ENCODE data around the gene LPIN1. TPM values are rescaled to one million over a fixed set of nuclear protein-coding genes. Genes with fewer than 3 reads are reported as not detected.

LPIN1 gene
- total and polyA plus RNA-seq, 2 of the 8 experiments (the other 6 are each of a cell fraction or from before 2014, with no cell fraction given) = 4.3 to 9.8 TPM

DNA sequence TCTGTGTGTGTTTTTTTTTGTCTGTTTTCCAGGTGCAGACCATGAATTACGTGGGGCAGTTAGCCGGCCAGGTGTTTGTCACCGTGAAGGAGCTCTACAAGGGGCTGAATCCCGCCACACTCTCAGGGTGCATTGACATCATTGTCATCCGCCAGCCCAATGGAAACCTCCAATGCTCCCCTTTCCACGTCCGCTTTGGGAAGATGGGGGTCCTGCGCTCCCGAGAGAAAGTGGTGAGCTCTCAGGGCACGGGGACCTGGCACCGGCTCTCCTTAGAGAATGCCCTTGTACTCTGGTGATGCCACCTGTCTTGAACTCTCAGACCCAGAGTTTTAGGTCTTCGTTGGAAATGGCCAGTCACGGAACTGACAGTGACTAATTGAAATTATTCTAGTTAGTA is 19.1 kb downstream of the LPIN1 start:
- Histone ChIP-seq H3K56ac (replicated peaks; ENCODE audit: insufficient read length, low read depth, low read length) (no peak overlapping the region), H2BK12ac (ENCODE audit: low read depth, low read length) (no peak overlapping the region), H4K91ac (replicated peaks; ENCODE audit: insufficient read length, low read length) (no peak overlapping the region), H3K23ac (ENCODE audit: insufficient read length) (no peak overlapping the region), H2BK20ac (ENCODE audit: low read length) (no peak overlapping the region), H4K20me1 (replicated peaks in 1 of 2; ENCODE audit: control insufficient read depth in 1 of 2, insufficient read depth in 2 of 2, low read length in 2 of 2) (peaks cover 0 to 2% of the 10 kb centered on the region in 2 experiments), H4K8ac (ENCODE audit: extremely low read depth, insufficient read depth, low read length) (no peak overlapping the region), H2BK5ac (ENCODE audit: low read depth, low read length) (no peak overlapping the region), H3K9ac (replicated peaks in 1 of 4; ENCODE audit: extremely low read depth in 1 of 4, low read depth in 3 of 4, low read length in 3 of 4) (no peak overlapping the region), H3K4me3 (ENCODE audit: extremely low read depth in 1 of 4, insufficient read depth in 2 of 4, low read depth in 3 of 4, low read length in 4 of 4) (no peak overlapping the region), H3K4me1 (replicated peaks in 1 of 4; ENCODE audit: control insufficient read depth in 3 of 4, insufficient read depth in 4 of 4, low read length in 3 of 4) (no peaks in the 10 kb centered on the region), H2AFZ (ENCODE audit: low read length) (no peak overlapping the region), H3K79me2 (ENCODE audit: control insufficient read depth in 1 of 2, insufficient read depth in 2 of 2, low read length in 2 of 2) (no peaks in the 10 kb centered on the region), H2BK120ac (replicated peaks; ENCODE audit: low read depth, low read length) (no peak overlapping the region), H2AK5ac (ENCODE audit: low read depth, low read length) (no peak overlapping the region), H4K5ac (ENCODE audit: insufficient read length, low read depth, low read length) (no peak overlapping the region), H3K4ac (replicated peaks; ENCODE audit: insufficient read length, low read depth, low read length) (no peak overlapping the region), H2BK15ac (ENCODE audit: low read length) (no peak overlapping the region), H3K23me2 (ENCODE audit: low read depth, low read length) (no peaks in the 10 kb centered on the region), H3K4me2 (ENCODE audit: insufficient read depth in 1 of 2, low read depth in 2 of 2, low read length in 2 of 2) (no peak overlapping the region), H3K79me1 (ENCODE audit: low read depth, low read length) (no peaks in the 10 kb centered on the region; the same call in 1 of the 2 replicates), H3K18ac (ENCODE audit: extremely low read depth, low read length) (no peak overlapping the region), H3K27me3 (replicated peaks in 1 of 4; ENCODE audit: control insufficient read depth in 3 of 4, extremely low read depth in 1 of 4, insufficient read depth in 3 of 4, low read length in 3 of 4) (no peaks in the 10 kb centered on the region), H3K14ac (ENCODE audit: insufficient read length) (no peak overlapping the region), H3K9me3 (ENCODE audit: insufficient read depth in 2 of 2, low read depth in 1 of 2, low read length in 1 of 2) (peaks cover 0 to 2% of the 10 kb centered on the region in 2 experiments; a peak in 1 of 4 replicates), H3K36me3 (ENCODE audit: control insufficient read depth in 2 of 4, insufficient read depth in 4 of 4, low read length in 3 of 4) (peaks cover 0 to 17% (median 2%) of the 10 kb centered on the region in 4 experiments; a peak in 2 of 8 replicates), H3K27ac (ENCODE audit: low read depth, low read length) (no peak overlapping the region)
- DNase-seq (ENCODE audit: low read depth in 1 of 2, low spot score in 2 of 2) = no peak
- no peak for FAIRE-seq
- POLR2A ChIA-PET (ENCODE audit: partially characterized antibody) = no interaction called here
- CTCF ChIA-PET (ENCODE audit: partially characterized antibody) = interaction anchor here (0.6 to 2.1 kb wide), 7 partner anchors 14 to 82 kb away, joined by 3 to 8 read pairs (median 3); no protein-coding TSS in a partner anchor
- WGBS, 2 experiments (ENCODE audit: extremely low coverage in 1 of 2, insufficient coverage in 1 of 2, insufficient read length in 1 of 2, insufficient replicate concordance in 2 of 2, low coverage in 1 of 2, low lambda C conversion rate in 2 of 2, missing lambda C conversion rate in 1 of 2) = 95% methylated on average over 13 of the region's 13 CpGs; no CpG with 5 or more reads in 1 of the 2 experiments
- TF ChIP-seq POLR2AphosphoS5 (IDR thresholded peaks at IDR 0.05; ENCODE audit: low read depth, low read length) (no peak), PHF8 (conservative IDR thresholded peaks at IDR 0.05; ENCODE audit: low read depth, low read length) (no peak), NRF1 (IDR thresholded peaks at IDR 0.05; ENCODE audit: low read depth, low read length) (no peak), SP2 (IDR thresholded peaks at IDR 0.05; ENCODE audit: low read length) (no peak), NANOG (IDR thresholded peaks at IDR 0.05; ENCODE audit: insufficient read depth, low read depth, low read length, poor library complexity, severe bottlenecking) (no peak), SIRT6 (IDR thresholded peaks at IDR 0.05; ENCODE audit: low read length) (no peak), RNF2 (IDR thresholded peaks at IDR 0.05; ENCODE audit: borderline replicate concordance, low read depth, low read length, missing control alignments, poor library complexity, severe bottlenecking) (no peak), SIN3A (conservative IDR thresholded peaks at IDR 0.05 in 1 of 2, IDR thresholded peaks at IDR 0.05 in 1 of 2; ENCODE audit: low read depth in 1 of 2, low read length in 2 of 2) (no peak), POLR2A (IDR thresholded peaks at IDR 0.05; ENCODE audit: control extremely low read depth in 1 of 2, low read depth in 2 of 2, low read length in 2 of 2) (no peak)
- TF ChIP-seq, protein P1, sequence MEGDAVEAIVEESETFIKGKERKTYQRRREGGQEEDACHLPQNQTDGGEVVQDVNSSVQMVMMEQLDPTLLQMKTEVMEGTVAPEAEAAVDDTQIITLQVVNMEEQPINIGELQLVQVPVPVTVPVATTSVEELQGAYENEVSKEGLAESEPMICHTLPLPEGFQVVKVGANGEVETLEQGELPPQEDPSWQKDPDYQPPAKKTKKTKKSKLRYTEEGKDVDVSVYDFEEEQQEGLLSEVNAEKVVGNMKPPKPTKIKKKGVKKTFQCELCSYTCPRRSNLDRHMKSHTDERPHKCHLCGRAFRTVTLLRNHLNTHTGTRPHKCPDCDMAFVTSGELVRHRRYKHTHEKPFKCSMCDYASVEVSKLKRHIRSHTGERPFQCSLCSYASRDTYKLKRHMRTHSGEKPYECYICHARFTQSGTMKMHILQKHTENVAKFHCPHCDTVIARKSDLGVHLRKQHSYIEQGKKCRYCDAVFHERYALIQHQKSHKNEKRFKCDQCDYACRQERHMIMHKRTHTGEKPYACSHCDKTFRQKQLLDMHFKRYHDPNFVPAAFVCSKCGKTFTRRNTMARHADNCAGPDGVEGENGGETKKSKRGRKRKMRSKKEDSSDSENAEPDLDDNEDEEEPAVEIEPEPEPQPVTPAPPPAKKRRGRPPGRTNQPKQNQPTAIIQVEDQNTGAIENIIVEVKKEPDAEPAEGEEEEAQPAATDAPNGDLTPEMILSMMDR (IDR thresholded peaks at IDR 0.05; ENCODE audit: control extremely low read depth in 1 of 3, insufficient read depth in 1 of 3, low read depth in 1 of 3, low read length in 3 of 3) = no peak
- TF ChIP-seq, protein P2, sequence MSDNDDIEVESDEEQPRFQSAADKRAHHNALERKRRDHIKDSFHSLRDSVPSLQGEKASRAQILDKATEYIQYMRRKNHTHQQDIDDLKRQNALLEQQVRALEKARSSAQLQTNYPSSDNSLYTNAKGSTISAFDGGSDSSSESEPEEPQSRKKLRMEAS (IDR thresholded peaks at IDR 0.05) = no peak

Measured in H1 (cell line).